SKM-1 (cell line): ENCODE measurements around the gene KLRD1.
"Not testable (repeated sequence)": the region's sequence is repeated elsewhere in the genome, so short reads cannot be mapped to it uniquely, and the experiment has no call there.

Experiments used
- DNase-seq: peaks from one replicate; lab custom pipeline; 2025; ENCODE audit not compliant: unreplicated experiment; lab: John Stamatoyannopoulos, UW

KLRD1 gene

DNA sequence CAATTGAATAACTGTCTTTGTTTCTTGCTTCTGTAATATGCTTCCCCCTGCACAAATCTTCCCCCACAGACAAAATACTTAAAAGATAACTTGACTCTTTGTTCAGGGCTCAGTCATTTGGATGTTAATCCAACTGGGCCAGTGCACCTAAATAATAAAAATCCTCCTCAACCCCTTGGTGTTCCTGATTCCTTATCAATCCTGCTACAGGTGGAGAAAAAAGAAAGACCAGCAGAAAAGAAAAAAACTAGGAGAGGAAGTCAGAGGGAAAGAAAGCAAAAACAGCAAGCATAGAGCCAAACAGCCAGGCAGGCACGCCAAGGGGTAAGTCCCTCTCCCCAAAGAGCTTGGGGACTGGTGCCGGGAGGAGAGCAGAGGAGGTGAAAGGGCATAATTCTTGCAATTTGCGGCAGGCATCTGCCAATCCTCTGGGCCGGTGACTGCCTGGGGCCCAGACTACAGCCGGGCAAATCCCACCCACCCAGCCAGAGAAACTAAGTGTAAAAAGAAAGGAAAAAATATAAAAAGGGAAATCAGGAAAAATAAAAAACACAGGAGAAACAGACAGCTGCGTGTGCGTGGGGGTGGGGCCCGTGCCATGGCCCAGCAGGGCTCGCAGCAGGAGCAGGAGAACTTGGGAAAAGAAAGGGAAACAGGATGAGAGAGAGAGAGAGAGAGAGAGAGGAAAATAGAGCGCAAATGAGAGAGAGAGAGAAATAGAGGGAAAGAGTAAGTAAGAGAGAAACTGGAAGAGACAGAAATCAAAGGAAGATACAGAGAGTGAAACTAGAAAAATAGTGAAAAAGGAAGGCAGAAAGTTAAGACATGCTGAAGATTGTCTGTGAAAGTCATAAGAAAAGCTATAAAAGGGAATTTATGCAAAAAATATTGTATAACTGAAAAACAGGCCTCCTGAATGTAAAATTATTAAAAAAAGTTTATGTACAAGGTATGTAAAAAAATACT is 60.8 kb downstream of the KLRD1 start:
- DNase-seq, result no peak

DNA sequence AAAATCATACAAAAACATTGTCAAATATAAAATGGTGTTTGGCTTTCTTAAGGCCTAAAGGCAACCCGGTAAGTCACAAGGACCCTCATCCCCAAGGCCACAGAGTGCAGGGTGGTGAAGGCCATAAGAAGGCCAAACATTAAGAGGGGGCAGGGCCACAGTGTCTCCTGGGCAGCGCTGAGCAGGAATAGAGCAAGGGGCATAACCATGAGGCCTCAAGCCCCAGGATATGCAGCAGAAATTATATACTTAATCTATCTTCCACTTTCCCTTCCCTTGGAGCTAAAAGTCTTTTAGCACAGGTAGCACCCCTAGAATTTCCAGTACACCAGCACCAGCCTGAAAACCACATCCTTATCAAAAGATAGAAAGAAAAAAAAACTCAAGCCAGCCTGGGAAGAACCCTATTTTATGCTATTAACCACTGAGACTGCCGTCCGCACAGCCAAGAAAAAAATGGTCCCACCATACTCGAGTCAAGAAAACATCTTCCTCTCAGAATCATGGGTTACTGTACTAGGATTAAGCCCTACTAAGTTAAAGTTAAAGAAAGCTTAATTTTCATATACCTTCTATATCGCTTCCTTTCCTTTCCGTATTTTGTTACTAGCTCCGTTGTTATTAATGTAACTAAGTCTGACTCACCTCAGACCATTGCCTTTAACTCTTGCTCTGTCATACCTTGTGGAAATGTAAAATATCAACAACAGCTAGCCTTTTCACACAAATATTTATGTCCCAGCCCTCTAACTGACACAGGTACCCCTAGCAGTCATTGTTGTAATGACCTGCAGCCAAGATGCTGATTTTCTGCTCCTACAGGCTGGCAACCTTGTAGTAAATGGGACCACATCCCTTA is 62.1 kb downstream of the KLRD1 start:
- DNase-seq, result no peak

DNA sequence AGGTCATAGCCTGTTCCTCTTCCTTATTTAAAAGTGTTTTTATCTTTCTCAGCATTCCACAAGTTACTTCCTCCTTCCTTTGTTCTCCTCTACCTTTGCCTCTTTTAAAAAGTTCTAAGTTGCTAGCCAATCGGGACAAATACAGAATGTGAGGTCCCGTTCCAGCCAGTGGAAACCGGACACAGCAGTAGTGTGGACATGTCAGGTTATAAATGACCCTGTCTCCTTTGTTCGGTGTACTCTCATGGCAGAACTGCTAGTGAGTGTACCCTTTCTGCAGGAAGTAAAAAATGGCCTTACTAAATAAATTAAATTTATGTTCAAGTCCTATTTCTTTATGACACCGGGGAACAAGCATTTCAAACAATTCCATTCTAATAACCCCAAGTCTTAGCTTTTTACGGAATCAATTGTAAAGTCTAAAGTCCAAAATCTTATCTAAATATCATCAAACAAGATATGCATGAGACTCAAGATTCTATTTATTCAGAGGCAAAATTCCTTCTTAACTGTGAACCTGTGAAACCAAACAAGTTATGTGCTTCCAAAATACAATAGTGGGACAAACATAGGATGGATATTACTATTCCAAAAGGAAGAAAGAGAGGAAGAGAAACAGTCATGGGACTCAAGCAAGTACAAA is 64.3 kb downstream of the KLRD1 start:
- DNase-seq, result not testable (repeated sequence)

DNA sequence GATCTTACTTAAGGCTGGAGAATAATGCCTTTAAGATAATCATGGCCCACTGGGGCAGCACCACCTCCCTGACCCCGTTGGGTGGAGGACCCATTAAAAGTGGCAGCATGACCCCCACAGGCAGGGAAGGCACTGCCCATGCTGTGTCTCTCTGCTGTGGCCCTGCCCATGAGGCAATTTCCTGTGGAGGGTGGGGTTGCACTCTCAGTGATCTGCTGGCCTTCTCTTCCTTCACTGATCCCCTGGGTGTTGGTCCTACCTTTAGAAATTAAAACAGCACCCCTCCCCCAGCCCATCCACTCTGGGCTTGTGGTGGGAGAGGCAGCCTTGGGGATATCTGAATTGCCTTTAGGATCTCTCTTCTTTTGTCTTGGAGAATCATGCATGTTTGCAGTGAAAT is 64.9 kb downstream of the KLRD1 start:
- no peak for DNase-seq

DNA sequence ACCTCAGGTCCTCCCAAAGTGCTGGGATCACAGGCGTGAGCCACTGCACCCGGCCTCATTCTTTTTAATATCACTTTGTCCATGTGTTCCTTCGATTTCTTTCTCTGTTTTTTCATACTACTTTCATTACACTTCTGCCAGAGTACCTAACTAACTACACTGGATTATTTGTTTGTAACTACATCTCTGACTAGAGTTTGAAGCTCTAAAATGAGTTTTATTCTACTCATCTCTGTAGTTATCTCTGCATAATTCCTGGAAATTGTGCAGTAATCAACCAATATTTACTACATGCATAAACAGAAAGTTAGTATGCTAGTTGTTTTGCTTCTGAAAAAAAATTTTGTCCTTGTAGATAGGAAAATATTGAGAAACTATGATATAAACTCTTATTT is 67.0 kb downstream of the KLRD1 start:
- DNase-seq, result no peak

DNA sequence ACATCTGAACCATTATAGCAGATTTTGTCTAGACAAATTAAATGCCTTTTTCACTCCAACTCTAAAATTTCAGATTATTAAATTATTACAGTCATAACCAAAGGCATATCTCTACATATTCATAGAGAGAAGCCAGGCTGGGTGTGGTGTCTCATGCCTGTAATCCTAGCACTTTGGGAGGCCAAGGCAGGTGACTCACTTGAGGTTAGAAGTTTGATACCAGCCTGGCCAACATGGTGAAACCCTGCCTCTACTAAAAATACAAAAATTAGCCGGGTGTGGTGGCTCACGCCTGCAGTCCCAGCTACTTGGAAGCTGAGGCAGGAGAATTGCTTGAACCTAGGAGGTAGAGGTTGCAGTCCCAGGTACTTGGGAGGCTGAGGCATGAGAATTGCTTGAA is 71.1 kb downstream of the KLRD1 start:
- DNase-seq, result not testable (repeated sequence)
